ENCODE measurements around the gene USP48. TPM values are rescaled to one million over a fixed set of nuclear protein-coding genes. Genes with fewer than 3 reads are reported as not detected.

The USP48 gene
- total and polyA plus RNA-seq, 2 of the 13 experiments (the other 11 are each of a cell fraction or from before 2014, with no cell fraction given): 30.4 to 30.7 TPM

- TF ChIP-seq, protein P1, sequence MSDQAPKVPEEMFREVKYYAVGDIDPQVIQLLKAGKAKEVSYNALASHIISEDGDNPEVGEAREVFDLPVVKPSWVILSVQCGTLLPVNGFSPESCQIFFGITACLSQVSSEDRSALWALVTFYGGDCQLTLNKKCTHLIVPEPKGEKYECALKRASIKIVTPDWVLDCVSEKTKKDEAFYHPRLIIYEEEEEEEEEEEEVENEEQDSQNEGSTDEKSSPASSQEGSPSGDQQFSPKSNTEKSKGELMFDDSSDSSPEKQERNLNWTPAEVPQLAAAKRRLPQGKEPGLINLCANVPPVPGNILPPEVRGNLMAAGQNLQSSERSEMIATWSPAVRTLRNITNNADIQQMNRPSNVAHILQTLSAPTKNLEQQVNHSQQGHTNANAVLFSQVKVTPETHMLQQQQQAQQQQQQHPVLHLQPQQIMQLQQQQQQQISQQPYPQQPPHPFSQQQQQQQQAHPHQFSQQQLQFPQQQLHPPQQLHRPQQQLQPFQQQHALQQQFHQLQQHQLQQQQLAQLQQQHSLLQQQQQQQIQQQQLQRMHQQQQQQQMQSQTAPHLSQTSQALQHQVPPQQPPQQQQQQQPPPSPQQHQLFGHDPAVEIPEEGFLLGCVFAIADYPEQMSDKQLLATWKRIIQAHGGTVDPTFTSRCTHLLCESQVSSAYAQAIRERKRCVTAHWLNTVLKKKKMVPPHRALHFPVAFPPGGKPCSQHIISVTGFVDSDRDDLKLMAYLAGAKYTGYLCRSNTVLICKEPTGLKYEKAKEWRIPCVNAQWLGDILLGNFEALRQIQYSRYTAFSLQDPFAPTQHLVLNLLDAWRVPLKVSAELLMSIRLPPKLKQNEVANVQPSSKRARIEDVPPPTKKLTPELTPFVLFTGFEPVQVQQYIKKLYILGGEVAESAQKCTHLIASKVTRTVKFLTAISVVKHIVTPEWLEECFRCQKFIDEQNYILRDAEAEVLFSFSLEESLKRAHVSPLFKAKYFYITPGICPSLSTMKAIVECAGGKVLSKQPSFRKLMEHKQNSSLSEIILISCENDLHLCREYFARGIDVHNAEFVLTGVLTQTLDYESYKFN (CRISPR knock-in tag; conservative IDR thresholded peaks at IDR 0.05): no peak
- TF ChIP-seq PAWR (CRISPR knock-in tag; IDR thresholded peaks at IDR 0.05; ENCODE audit: borderline replicate concordance) (no peak), ZBTB7B (CRISPR knock-in tag; IDR thresholded peaks at IDR 0.05) (peak; percentile 91), ATF7-NPFF (CRISPR knock-in tag; IDR thresholded peaks at IDR 0.05; ENCODE audit: low read depth) (no peak), SATB2 (CRISPR knock-in tag; IDR thresholded peaks at IDR 0.05) (no peak), ZNF788 (CRISPR knock-in tag; IDR thresholded peaks at IDR 0.05; ENCODE audit: borderline replicate concordance) (no peak), ZNF607 (CRISPR knock-in tag; IDR thresholded peaks at IDR 0.05; ENCODE audit: borderline replicate concordance) (peak; percentile 58; the same call in 1 of the 2 replicates), ZNF879 (CRISPR knock-in tag; IDR thresholded peaks at IDR 0.05) (no peak), ZIK1 (CRISPR knock-in tag; IDR thresholded peaks at IDR 0.05; ENCODE audit: borderline replicate concordance, low read depth) (no peak), MAFF (IDR thresholded peaks at IDR 0.05; ENCODE audit: low read depth, low read length) (no peak), TEAD2 (CRISPR knock-in tag; IDR thresholded peaks at IDR 0.05) (no peak), ZSCAN29 (CRISPR knock-in tag; conservative IDR thresholded peaks at IDR 0.05) (peak; percentile 2; the same call in 1 of the 2 replicates), ZNF790 (CRISPR knock-in tag; IDR thresholded peaks at IDR 0.05; ENCODE audit: borderline replicate concordance) (0 out of 2 replicates have a peak, but pooled peaks have one; percentile 22), ZNF441 (CRISPR knock-in tag; IDR thresholded peaks at IDR 0.05; ENCODE audit: borderline replicate concordance) (0 out of 2 replicates have a peak, but pooled peaks have one; percentile 23), ZNF160 (CRISPR knock-in tag; IDR thresholded peaks at IDR 0.05) (no peak), ZSCAN5A (CRISPR knock-in tag; IDR thresholded peaks at IDR 0.05; ENCODE audit: borderline replicate concordance) (no peak), U2AF2 (IDR thresholded peaks at IDR 0.05; ENCODE audit: low read depth, low read length) (no peak), HMG20B (CRISPR knock-in tag; conservative IDR thresholded peaks at IDR 0.05) (no peak), ZBTB25 (CRISPR knock-in tag; IDR thresholded peaks at IDR 0.05) (no peak), KAT7 (CRISPR knock-in tag; IDR thresholded peaks at IDR 0.05; ENCODE audit: borderline replicate concordance) (peak; percentile 16; the same call in 1 of the 2 replicates), ATRX (CRISPR knock-in tag; IDR thresholded peaks at IDR 0.05; ENCODE audit: borderline replicate concordance) (no peak)
- TF ChIP-seq, protein P2, sequence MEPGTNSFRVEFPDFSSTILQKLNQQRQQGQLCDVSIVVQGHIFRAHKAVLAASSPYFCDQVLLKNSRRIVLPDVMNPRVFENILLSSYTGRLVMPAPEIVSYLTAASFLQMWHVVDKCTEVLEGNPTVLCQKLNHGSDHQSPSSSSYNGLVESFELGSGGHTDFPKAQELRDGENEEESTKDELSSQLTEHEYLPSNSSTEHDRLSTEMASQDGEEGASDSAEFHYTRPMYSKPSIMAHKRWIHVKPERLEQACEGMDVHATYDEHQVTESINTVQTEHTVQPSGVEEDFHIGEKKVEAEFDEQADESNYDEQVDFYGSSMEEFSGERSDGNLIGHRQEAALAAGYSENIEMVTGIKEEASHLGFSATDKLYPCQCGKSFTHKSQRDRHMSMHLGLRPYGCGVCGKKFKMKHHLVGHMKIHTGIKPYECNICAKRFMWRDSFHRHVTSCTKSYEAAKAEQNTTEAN (CRISPR knock-in tag; conservative IDR thresholded peaks at IDR 0.05): no peak
- TF ChIP-seq, protein P3, sequence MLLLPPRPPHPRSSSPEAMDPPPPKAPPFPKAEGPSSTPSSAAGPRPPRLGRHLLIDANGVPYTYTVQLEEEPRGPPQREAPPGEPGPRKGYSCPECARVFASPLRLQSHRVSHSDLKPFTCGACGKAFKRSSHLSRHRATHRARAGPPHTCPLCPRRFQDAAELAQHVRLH (CRISPR knock-in tag; IDR thresholded peaks at IDR 0.05; ENCODE audit: borderline replicate concordance, low read depth): no peak
Measured at GRCh38 chr1:21668232-21668950, 114.6 kb downstream of the USP48 start (continued).
